Measurements from ENCODE around the gene TIMP1. TPM values are rescaled to one million over a fixed set of nuclear protein-coding genes. Genes with fewer than 3 reads are reported as not detected.

TIMP1 gene
- total RNA-seq, 3 donors from 2014 or later (not counting 1 experiment from before 2014, with no cell fraction given): 50.9 to 71.3 (median 68.6) TPM

GRCh38 chrX:47628982-47629381, 46.7 kb downstream of the TIMP1 start:
- Histone ChIP-seq H3K9me3 (ENCODE audit: control insufficient read depth, insufficient read depth, low read length) (no peaks in the 10 kb centered on the region), H3K27me3 (ENCODE audit: control insufficient read depth, insufficient read depth, low read length) (peaks cover 15% of the 10 kb centered on the region), H3K4me3 (ENCODE audit: low read length) (no peak overlapping the region), H3K27ac (ENCODE audit: low read length) (no peak overlapping the region), H3K36me3 (ENCODE audit: control insufficient read depth, insufficient read depth, low read length) (no peaks in the 10 kb centered on the region), H3K4me1 (ENCODE audit: control insufficient read depth, insufficient read depth, low read length) (peaks cover 22% of the 10 kb centered on the region)
- WGBS (ENCODE audit: insufficient coverage): 100% methylated on average over 1 of the region's 1 CpG
- DNase-seq: peak in 1 of 2 donors; percentile 48
- Mint-ChIP-seq H3K27ac (no peak overlapping the region), H3K36me3 (no peaks in the 10 kb centered on the region), H3K4me1 (peaks cover 0 to 11% of the 10 kb centered on the region in 2 donors), H3K27me3 (ENCODE audit: low read depth in 2 of 2) (peaks cover 43 to 45% of the 10 kb centered on the region in 2 donors), H3K4me3 (no peak overlapping the region), H3K9me3 (no peaks in the 10 kb centered on the region)
- no peak for ATAC-seq
- TF ChIP-seq CTCF (IDR thresholded peaks at IDR 0.05): no peak
- intact Hi-C loops (cut with micrococcal nuclease): no loop called here

GRCh38 chrX:47629419-47630200, 47.4 kb downstream of the TIMP1 start, which contains the start of gene CFP:
Gene CFP, minus strand, starts transcription at chrX:47629930. Its CDS starts 86 bp downstream, at chrX:47629844.
- Histone ChIP-seq H3K27ac (ENCODE audit: low read length) (no peak within 1 kb of the TSS), H3K4me1 (ENCODE audit: control insufficient read depth, insufficient read depth, low read length) (peaks cover 25% of the 10 kb centered on the region), H3K9me3 (ENCODE audit: control insufficient read depth, insufficient read depth, low read length) (no peaks in the 10 kb centered on the region), H3K36me3 (ENCODE audit: control insufficient read depth, insufficient read depth, low read length) (no peaks in the 10 kb centered on the region), H3K27me3 (ENCODE audit: control insufficient read depth, insufficient read depth, low read length) (peaks cover 12% of the 10 kb centered on the region), H3K4me3 (ENCODE audit: low read length) (no peak within 1 kb of the TSS)
- Mint-ChIP-seq H3K4me3 (no peak within 1 kb of the TSS), H3K4me1 (peaks cover 0 to 11% of the 10 kb centered on the region in 2 donors), H3K27me3 (ENCODE audit: low read depth in 2 of 2) (peaks cover 40% of the 10 kb centered on the region in 2 donors), H3K9me3 (no peaks in the 10 kb centered on the region), H3K27ac (peak within 1 kb of the TSS in 1 of 2 donors; percentile 53), H3K36me3 (no peaks in the 10 kb centered on the region)
- DNase-seq (peak in 1 of 2 donors; percentile 40), ATAC-seq (no peak)
- 10% methylated on average over 9 of the region's 14 CpGs for WGBS (ENCODE audit: insufficient coverage)
- intact Hi-C loops (cut with micrococcal nuclease): no loop called here
- no peak for TF ChIP-seq CTCF (IDR thresholded peaks at IDR 0.05)

- intact Hi-C loops (cut with micrococcal nuclease): no loop called here
- Mint-ChIP-seq H3K36me3 (no peaks in the 10 kb centered on the region), H3K4me3 (no peak overlapping the region), H3K27ac (no peak overlapping the region), H3K4me1 (peaks cover 0 to 11% of the 10 kb centered on the region in 2 donors), H3K9me3 (no peaks in the 10 kb centered on the region), H3K27me3 (ENCODE audit: low read depth in 2 of 2) (peaks cover 23 to 29% of the 10 kb centered on the region in 2 donors)
- TF ChIP-seq CTCF (IDR thresholded peaks at IDR 0.05): no peak
- Histone ChIP-seq H3K27ac (ENCODE audit: low read length) (no peak overlapping the region), H3K4me3 (ENCODE audit: low read length) (no peak overlapping the region), H3K4me1 (ENCODE audit: control insufficient read depth, insufficient read depth, low read length) (peaks cover 35% of the 10 kb centered on the region), H3K36me3 (ENCODE audit: control insufficient read depth, insufficient read depth, low read length) (peaks cover 4% of the 10 kb centered on the region), H3K27me3 (ENCODE audit: control insufficient read depth, insufficient read depth, low read length) (peaks cover 10% of the 10 kb centered on the region), H3K9me3 (ENCODE audit: control insufficient read depth, insufficient read depth, low read length) (no peaks in the 10 kb centered on the region)
- WGBS (ENCODE audit: insufficient coverage): 93% methylated on average over 4 of the region's 5 CpGs
- ATAC-seq (no peak), DNase-seq (no peak)
Measured at GRCh38 chrX:47631676-47632075, 49.4 kb downstream of the TIMP1 start.

All from natural killer cell (primary cell).